ENCODE results near the gene NCAM2.
"Not testable (repeated sequence)": the region's sequence is repeated elsewhere in the genome, so short reads cannot be mapped to it uniquely, and the experiment has no call there.

The NCAM2 gene

GRCh38 chr21:21345296-21345695 is 347.1 kb downstream of the NCAM2 start:
- FAIRE-seq: no peak

DNA sequence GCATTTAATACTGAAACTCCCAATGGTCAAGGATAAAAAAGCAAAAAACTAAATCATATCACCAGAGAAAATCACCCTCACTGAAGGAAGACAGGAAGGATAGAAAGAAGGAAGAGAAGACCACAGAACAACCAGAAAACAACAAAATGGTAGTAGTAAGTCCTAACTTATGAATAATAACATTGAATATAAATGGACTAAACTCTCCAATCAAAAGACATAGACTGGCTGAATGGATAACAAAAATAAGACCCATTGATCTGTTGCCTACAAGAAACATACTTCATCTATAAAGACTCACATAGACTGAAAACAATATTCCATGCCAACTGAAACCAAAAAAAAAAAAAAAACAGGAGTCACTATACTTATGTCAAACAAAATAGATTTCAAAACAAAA is 347.7 kb downstream of the NCAM2 start:
- no peak for FAIRE-seq

GRCh38 chr21:21366277-21366676 is 368.1 kb downstream of the NCAM2 start:
- no peak for FAIRE-seq

GRCh38 chr21:21367583-21367982 is 369.4 kb downstream of the NCAM2 start:
- no peak for FAIRE-seq

- no peak for FAIRE-seq
Measured at GRCh38 chr21:21373969-21374368, 375.8 kb downstream of the NCAM2 start.

- no peak for FAIRE-seq
Measured at GRCh38 chr21:21383126-21383525, 384.9 kb downstream of the NCAM2 start.

DNA sequence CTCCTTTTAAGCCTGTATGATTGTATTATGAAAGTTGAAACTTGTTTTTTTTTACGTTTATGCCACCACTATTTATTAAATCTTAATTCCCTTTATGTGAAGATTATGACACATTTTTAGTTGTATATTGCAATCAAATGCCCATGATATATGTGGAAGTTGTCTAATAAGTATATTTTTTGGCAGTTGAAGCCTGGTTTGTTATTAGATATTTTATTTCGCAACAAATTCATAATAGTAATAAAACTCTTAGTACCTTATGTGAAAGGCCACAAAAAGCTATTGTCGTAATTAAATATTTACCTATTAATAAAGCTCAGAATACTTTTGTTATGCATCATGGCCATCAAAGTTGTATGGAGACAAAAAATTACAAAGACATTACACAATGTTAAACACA is 386.8 kb downstream of the NCAM2 start:
- FAIRE-seq: no peak

DNA sequence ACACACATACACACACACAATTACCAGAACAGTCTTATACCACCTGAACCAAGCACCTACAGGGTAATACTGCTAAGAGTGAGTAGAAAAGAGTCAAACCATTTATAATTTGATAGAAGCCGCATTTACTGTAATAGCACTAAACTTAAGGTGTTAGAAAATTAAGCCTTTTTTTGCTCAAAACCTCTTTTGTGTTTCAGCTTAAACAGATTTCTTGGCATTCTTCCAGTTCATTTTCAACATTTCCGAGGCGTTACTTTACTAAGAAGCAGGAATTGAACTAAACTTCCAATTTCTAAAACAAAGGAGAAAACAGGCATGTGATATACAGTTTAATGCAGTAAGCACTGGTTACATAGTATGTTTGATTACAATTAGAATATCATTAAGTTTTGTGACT is 387.2 kb downstream of the NCAM2 start:
- FAIRE-seq: no peak

- FAIRE-seq: no peak
Measured at GRCh38 chr21:21387916-21388315, 389.7 kb downstream of the NCAM2 start.

DNA sequence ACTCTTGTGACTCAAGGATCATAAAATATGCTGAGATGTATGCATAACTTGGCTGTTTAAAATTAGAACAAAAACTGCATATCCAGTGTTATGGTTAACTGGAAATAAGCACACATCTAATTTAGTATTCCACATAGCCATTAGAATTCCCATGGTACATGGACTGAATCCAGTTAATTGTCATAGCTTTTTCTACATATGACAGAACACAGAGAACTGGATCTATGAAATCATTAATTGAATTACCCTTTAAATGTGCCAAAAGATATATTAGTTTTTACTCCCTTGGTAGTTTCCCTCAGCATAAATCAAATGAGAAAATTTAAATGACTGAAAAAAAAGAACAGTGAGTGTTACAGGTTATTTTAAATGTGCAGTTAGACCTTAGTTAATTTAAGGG is 395.9 kb downstream of the NCAM2 start:
- no peak for FAIRE-seq

GRCh38 chr21:21396424-21396823 is 398.2 kb downstream of the NCAM2 start:
- FAIRE-seq: no peak

- FAIRE-seq: no peak
Measured at GRCh38 chr21:21397464-21397863, 399.3 kb downstream of the NCAM2 start.

- no peak for FAIRE-seq
Measured at GRCh38 chr21:21401444-21401843, 403.2 kb downstream of the NCAM2 start.

DNA sequence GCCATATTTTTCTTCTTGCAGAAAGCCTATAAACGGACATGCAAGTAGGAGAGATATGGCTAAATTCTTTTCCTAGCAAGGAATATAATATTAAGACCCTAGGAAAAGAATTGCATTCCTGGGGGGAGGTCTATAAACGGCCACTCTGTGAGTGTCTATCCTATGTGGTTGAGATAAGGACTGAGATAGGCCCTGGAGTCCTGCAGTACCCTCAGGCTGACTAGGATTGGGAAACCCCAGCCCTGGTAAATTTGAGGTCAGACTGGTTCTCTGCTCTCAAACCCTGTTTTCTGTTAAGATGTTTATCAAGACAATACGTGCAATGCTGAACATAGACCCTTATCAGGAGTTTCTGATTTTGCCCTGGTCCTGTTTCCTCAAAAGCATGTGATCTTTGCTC is 404.0 kb downstream of the NCAM2 start:
- not testable (repeated sequence) for FAIRE-seq

- not testable (repeated sequence) for FAIRE-seq
Measured at GRCh38 chr21:21404261-21404660, 406.1 kb downstream of the NCAM2 start.

DNA sequence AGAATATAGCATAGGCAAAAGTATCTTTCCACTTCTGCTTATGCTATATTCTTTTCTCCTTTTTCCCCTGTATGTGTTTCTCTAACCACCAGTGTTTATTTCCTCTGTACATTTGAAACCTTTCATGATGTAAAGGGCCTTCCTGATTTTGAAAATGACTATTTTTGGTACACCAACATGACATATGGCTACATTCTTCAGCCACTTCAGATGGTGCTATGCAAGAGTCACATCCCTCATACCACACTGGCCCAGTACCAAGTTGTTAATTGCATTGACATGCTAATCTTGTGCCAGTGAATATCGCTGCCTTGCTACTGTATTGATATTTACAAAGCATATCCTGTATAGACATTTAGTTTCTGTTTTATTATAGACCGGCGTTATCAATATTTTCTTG is 408.7 kb downstream of the NCAM2 start:
- no peak for FAIRE-seq

GRCh38 chr21:21412096-21412495 is 413.9 kb downstream of the NCAM2 start:
- no peak for FAIRE-seq

GRCh38 chr21:21415741-21416140 is 417.5 kb downstream of the NCAM2 start:
- no peak for FAIRE-seq

GRCh38 chr21:21434944-21435343 is 436.7 kb downstream of the NCAM2 start:
- FAIRE-seq: no peak

DNA sequence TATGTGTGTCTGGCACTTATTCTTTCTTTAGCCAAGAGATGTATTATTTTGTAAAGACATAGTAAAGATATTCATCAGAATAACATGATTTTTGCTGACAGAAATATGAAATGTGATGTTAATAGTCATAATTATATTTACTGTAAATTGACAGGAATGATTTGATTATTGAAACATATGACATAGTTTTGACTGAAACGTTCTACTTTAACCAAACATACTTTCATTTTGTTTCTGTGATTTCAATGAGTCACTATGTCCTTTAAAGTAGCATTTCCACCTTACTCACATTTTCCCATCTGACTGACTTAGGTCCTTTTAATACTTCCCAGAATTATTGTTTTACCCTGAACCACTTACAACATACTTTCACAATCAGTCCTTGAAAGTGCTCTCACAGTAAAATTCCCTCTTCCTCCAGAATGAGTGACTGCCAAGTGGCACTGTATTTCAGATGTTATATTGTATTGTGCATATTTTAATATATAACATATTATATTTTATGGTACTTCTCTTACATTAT is 437.9 kb downstream of the NCAM2 start:
- no peak for FAIRE-seq

- FAIRE-seq: no peak
Measured at GRCh38 chr21:21439761-21440160, 441.6 kb downstream of the NCAM2 start.

- FAIRE-seq: no peak
Measured at GRCh38 chr21:21457077-21457476, 458.9 kb downstream of the NCAM2 start.

GRCh38 chr21:21458124-21458631 is 460.0 kb downstream of the NCAM2 start:
- FAIRE-seq: no peak

GRCh38 chr21:21460979-21461378 is 462.8 kb downstream of the NCAM2 start:
- peak; percentile 15 for FAIRE-seq

DNA sequence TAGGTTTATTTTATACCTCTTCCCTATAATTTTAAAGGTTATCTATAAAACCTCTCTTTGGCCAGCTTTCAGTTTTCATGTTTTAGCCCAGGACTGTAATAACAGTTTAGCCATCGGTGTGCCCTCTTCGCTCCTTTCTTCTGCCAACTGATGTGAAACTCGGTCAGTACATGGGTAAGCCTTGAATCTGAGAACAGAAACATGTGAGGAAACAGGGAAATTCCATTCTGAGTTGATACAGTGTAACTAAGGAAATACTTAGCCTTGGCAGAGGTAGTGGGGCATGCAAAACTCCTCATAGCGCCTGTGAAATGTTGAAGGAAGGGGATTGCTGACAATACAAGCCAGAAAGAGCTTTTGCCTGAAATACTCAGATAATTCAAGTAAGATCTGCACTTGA is 465.2 kb downstream of the NCAM2 start:
- FAIRE-seq: no peak

- FAIRE-seq: no peak
Measured at GRCh38 chr21:21464684-21465083, 466.5 kb downstream of the NCAM2 start.
